B cell (primary cell): ENCODE data around the gene ARAP1. TPM values are rescaled to one million over a fixed set of nuclear protein-coding genes. Genes with fewer than 3 reads are reported as not detected.

Experiments used
- ATAC-seq: fragments of 200-7000 bp; cut with Tn5 transposase; one replicate; pipeline ENCODE4 v1.10.0; 2021; ENCODE audit warnings: low read depth, mild to moderate bottlenecking, moderate number of reproducible peaks, moderate library complexity
- CTCF ChIA-PET: fragments of 350-600 bp; sonication (Branson Sonifier 250); formaldehyde crosslinking; loops from one replicate; lab custom pipeline; 2021; ENCODE audit warnings: antibody characterized with exemption, inconsistent platforms; lab: Charles Lee
- POLR2A ChIA-PET: fragments of 350-600 bp; sonication (Branson Sonifier 250); formaldehyde crosslinking; loops from one replicate; lab custom pipeline; 2021; ENCODE audit warnings: antibody characterized with exemption; lab: Charles Lee
- DNase-seq: peaks from one replicate; pipeline ENCODE4 v3.0.0; 2013
- H2AFZ ChIP-seq: 2 replicates; pipeline ENCODE4 v1.6.1; 2012; ENCODE audit warnings: mild to moderate bottlenecking, low read depth, low read length; ENCODE audit not compliant: insufficient read depth, poor library complexity, severe bottlenecking
- H3K27ac ChIP-seq, 2 donors: 1 replicate in 1 of 2; 2 replicates in 1 of 2; pipeline ENCODE4 v1.5.1; 2012 to 2013; ENCODE audit warnings: low read length in 2 of 2, mild to moderate bottlenecking in 2 of 2, moderate library complexity in 1 of 2
- H3K27me3 ChIP-seq, 4 experiments: fragments of 200-600 bp in 1 of 4; sonication (generic) in 1 of 4; replicated peaks in 1 of 4; 1 replicate in 2 of 4; 2 replicates in 2 of 4; pipeline versions ENCODE4 v1.6.1 to v1.7.0; 2013 to 2016; ENCODE audit warnings: low read length in 3 of 4, mild to moderate bottlenecking in 2 of 4, mixed read lengths in 1 of 4, moderate library complexity in 1 of 4; ENCODE audit not compliant: insufficient read depth in 4 of 4, control insufficient read depth in 3 of 4; ENCODE audit errors: control extremely low read depth in 1 of 4
- H3K36me3 ChIP-seq, 2 experiments: replicated peaks in 1 of 2; 1 replicate in 1 of 2; 2 replicates in 1 of 2; pipeline versions ENCODE4 v1.6.1 to v1.7.1; 2013; ENCODE audit warnings: low read length in 1 of 2; ENCODE audit not compliant: insufficient read depth in 2 of 2, control insufficient read depth in 1 of 2; ENCODE audit errors: control extremely low read depth in 1 of 2, extremely low read depth in 1 of 2
- H3K4me1 ChIP-seq, 2 donors: fragments of 200-600 bp in 1 of 2; sonication (generic) in 1 of 2; 1 replicate in 1 of 2; 2 replicates in 1 of 2; pipeline versions ENCODE4 v1.5.1 to v1.6.1; 2013 to 2017; ENCODE audit warnings: low read length in 2 of 2; ENCODE audit not compliant: control insufficient read depth in 2 of 2, insufficient read depth in 2 of 2
- H3K4me2 ChIP-seq: replicated peaks from 2 replicates; pipeline ENCODE3; 2012; ENCODE audit warnings: mild to moderate bottlenecking, low read depth, low read length; ENCODE audit not compliant: poor library complexity, severe bottlenecking
- H3K4me3 ChIP-seq, 5 experiments: fragments of 200-600 bp in 1 of 5; sonication (generic) in 1 of 5; 1 replicate in 3 of 5; 2 replicates in 2 of 5; pipeline versions ENCODE4 v1.5.1 to v1.7.0; 2011 to 2016; ENCODE audit warnings: low read length in 4 of 5, mild to moderate bottlenecking in 4 of 5, low read depth in 2 of 5, control low read depth in 1 of 5, moderate library complexity in 1 of 5; ENCODE audit not compliant: insufficient read depth in 1 of 5; ENCODE audit errors: control extremely low read depth in 1 of 5, extremely low read depth in 1 of 5
- H3K79me2 ChIP-seq: fragments of 200-600 bp; sonication (generic); one replicate; pipeline ENCODE4 v1.6.0; 2016; ENCODE audit warnings: low read length; ENCODE audit not compliant: control insufficient read depth, insufficient read depth
- H3K9ac ChIP-seq: fragments of 200-600 bp; sonication (generic); 2 replicates; pipeline ENCODE4 v1.6.1; 2017; ENCODE audit warnings: mild to moderate bottlenecking, low read length, moderate library complexity
- H3K9me3 ChIP-seq, 3 donors: one replicate each; pipeline versions ENCODE4 v1.6.1 to v1.7.1; 2013; ENCODE audit warnings: low read length in 2 of 3; ENCODE audit not compliant: control insufficient read depth in 2 of 3, insufficient read depth in 1 of 3; ENCODE audit errors: control extremely low read depth in 1 of 3
- H4K20me1 ChIP-seq: 2 replicates; pipeline ENCODE4 v1.6.0; 2012; ENCODE audit warnings: mild to moderate bottlenecking, low read length; ENCODE audit not compliant: insufficient read depth, control insufficient read depth, poor library complexity, severe bottlenecking
- H3K27ac Mint-ChIP-seq: one replicate; pipeline ENCODE4 v1.8.0; 2021; ENCODE audit warnings: mixed read lengths
- H3K27me3 Mint-ChIP-seq: one replicate; pipeline ENCODE4 v1.8.0; 2021; ENCODE audit warnings: mixed read lengths
- H3K4me1 Mint-ChIP-seq: one replicate; pipeline ENCODE4 v1.8.0; 2021; ENCODE audit warnings: mixed read lengths
- H3K4me3 Mint-ChIP-seq: one replicate; pipeline ENCODE4 v1.8.0; 2021; ENCODE audit warnings: mixed read lengths
- H3K9me3 Mint-ChIP-seq: one replicate; pipeline ENCODE4 v1.8.0; 2022; ENCODE audit warnings: mixed read lengths; ENCODE audit not compliant: insufficient read depth
- EZH2 ChIP-seq: IDR thresholded peaks from 2 replicates; pipeline ENCODE4 v1.6.1; 2012; ENCODE audit warnings: borderline replicate concordance, low read depth, mild to moderate bottlenecking, moderate library complexity, low read length; ENCODE audit not compliant: insufficient read depth, poor library complexity, severe bottlenecking
- WGBS: methylation state at CpG from one replicate; pipeline ENCODE4 v1.1.5; 2013; ENCODE audit warnings: missing lambda C conversion rate; ENCODE audit not compliant: insufficient coverage; 5-methylcytosine and 5-hydroxymethylcytosine counted together
- intact Hi-C: fragments of 100-400 bp; cut with micrococcal nuclease; formaldehyde crosslinking; loops from one replicate; pipeline ENCODE4 v1.10.0; 2022
- polyA plus RNA-seq: library from polyadenylated mRNA; depleted of rRNA; stranded (reverse); fragments of >200 nt; gene quantifications from 2 replicates; pipeline ENCODE4 v1.2.3, GENCODE V29; 2012
- total RNA-seq, 2 donors: library from RNA; stranded (reverse); fragments of 120-200 nt in 1 of 2; gene quantifications; 1 replicate in 1 of 2; 2 replicates in 1 of 2; pipeline versions ENCODE4 v1.2.3 to v1.2.4, GENCODE V29; 2013 to 2022
- TF ChIP-seq, protein P1 (sequence below): fragments of 200-600 bp; IDR thresholded peaks from one replicate; pipeline ENCODE4 v1.8.0; 2022; ENCODE audit warnings: antibody characterized with exemption, mild to moderate bottlenecking

Gene ARAP1
- total and polyA plus RNA-seq, 2 donors (not counting 1 experiment from before 2014, with no cell fraction given): 143 to 242 TPM

DNA sequence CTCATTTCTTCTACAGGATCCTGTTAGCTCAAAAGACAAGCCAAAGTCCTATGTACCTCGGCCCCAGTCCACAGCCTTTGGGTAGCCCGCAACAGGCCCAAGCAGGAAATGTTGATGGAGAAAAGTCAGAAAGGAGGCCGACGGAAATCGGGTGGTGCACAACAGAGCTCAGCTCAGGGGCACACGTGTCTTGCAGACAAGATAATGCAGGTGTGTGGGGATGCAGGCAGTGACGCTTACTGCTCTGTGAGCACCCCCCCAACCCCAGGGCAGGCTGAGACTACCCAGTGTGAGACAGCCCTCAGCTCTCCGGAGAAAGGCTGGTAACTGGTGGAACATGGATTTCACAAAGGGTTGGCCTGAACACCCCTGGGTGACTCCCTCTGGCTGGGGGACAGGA, 73.7 kb downstream of the ARAP1 start:
- Histone ChIP-seq H3K9me3 (peaks cover 0 to 15% (median 0%) of the 10 kb centered on the region in 3 donors), H3K27ac (no peak overlapping the region), H3K4me2 (no peak overlapping the region), H3K9ac (no peak overlapping the region), H3K36me3 (peaks cover 0 to 2% of the 10 kb centered on the region in 2 experiments), H3K79me2 (no peaks in the 10 kb centered on the region), H3K4me1 (peaks cover 12 to 30% of the 10 kb centered on the region in 2 donors), H3K4me3 (no peak overlapping the region), H4K20me1 (peaks cover 19% of the 10 kb centered on the region), H2AFZ (no peak overlapping the region), H3K27me3 (peaks cover 0 to 33% (median 25%) of the 10 kb centered on the region in 4 experiments)
- ChIA-PET POLR2A (no interaction called here), CTCF (interaction anchor here (0.7 kb wide), 1 partner anchor 207 kb away, joined by 3 read pairs; no protein-coding TSS in a partner anchor)
- Mint-ChIP-seq H3K27me3 (peaks cover 21% of the 10 kb centered on the region), H3K4me1 (peaks cover 10% of the 10 kb centered on the region), H3K9me3 (no peaks in the 10 kb centered on the region), H3K4me3 (no peak overlapping the region), H3K27ac (no peak overlapping the region)
- TF ChIP-seq, protein P1, sequence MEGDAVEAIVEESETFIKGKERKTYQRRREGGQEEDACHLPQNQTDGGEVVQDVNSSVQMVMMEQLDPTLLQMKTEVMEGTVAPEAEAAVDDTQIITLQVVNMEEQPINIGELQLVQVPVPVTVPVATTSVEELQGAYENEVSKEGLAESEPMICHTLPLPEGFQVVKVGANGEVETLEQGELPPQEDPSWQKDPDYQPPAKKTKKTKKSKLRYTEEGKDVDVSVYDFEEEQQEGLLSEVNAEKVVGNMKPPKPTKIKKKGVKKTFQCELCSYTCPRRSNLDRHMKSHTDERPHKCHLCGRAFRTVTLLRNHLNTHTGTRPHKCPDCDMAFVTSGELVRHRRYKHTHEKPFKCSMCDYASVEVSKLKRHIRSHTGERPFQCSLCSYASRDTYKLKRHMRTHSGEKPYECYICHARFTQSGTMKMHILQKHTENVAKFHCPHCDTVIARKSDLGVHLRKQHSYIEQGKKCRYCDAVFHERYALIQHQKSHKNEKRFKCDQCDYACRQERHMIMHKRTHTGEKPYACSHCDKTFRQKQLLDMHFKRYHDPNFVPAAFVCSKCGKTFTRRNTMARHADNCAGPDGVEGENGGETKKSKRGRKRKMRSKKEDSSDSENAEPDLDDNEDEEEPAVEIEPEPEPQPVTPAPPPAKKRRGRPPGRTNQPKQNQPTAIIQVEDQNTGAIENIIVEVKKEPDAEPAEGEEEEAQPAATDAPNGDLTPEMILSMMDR: no peak
- no peak for TF ChIP-seq EZH2
- no peak for ATAC-seq
- DNase-seq: no peak
- 78% methylated on average over 6 of the region's 8 CpGs for WGBS
- intact Hi-C loops: no loop called here

DNA sequence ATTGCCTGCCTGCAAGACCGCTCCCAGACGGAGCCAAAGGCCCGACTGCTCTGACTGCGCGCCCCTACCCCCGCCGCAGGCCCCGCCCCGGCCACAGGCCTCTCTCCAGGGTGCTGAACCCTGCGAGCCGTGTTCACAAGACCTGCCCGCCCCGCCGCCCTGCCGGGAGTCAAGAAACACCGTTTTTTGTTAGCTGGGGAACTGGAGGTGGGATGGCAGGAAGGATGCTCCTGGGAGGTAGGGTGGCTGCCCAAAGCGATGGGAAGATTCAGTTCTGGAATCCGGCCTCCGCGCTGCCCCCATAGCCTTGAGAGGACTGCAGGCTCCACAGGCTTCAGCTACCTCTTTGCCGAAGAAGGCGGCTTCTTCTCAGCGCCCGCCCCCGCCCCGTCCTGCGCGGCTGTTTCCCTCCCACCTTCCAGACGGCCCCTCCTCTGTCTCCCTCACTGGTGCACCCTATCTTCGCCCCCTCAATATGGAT, 75.3 kb downstream of the ARAP1 start:
- no peak overlapping the region for H3K4me3 ChIP-seq
- Mint-ChIP-seq H3K4me1 (peaks cover 20% of the 10 kb centered on the region), H3K27me3 (peaks cover 37% of the 10 kb centered on the region), H3K4me3 (no peak overlapping the region), H3K9me3 (no peaks in the 10 kb centered on the region), H3K27ac (no peak overlapping the region)
- H3K4me1 ChIP-seq: peaks cover 23 to 45% of the 10 kb centered on the region in 2 donors
- no peak overlapping the region for H3K27ac ChIP-seq
- peaks cover 0 to 19% (median 0%) of the 10 kb centered on the region in 3 donors for H3K9me3 ChIP-seq
- 6% methylated on average over 30 of the region's 30 CpGs for WGBS
- H3K79me2 ChIP-seq: no peaks in the 10 kb centered on the region
- H4K20me1 ChIP-seq: peaks cover 13% of the 10 kb centered on the region
- DNase-seq: peak; percentile 66
- peaks cover 0 to 48% (median 38%) of the 10 kb centered on the region in 4 experiments for H3K27me3 ChIP-seq
- no peak overlapping the region for H3K9ac ChIP-seq
- ChIA-PET POLR2A (no interaction called here), CTCF (interaction anchor here (1.6 to 3.8 kb wide), 2 partner anchors 9 to 205 kb away, joined by 4 to 34 read pairs; no protein-coding TSS in a partner anchor)
- H3K4me2 ChIP-seq: peak overlapping the region; percentile 20
- ATAC-seq: peak; percentile 78
- no peak overlapping the region for H2AFZ ChIP-seq
- intact Hi-C loops: no loop called here
- H3K36me3 ChIP-seq: no peaks in the 10 kb centered on the region
- TF ChIP-seq, protein P1: no peak
- no peak for TF ChIP-seq EZH2
